Nephron progenitor cell (in vitro differentiated cells): ENCODE results near the gene ADPRS.

Experiments used
- DNase-seq: peaks from one replicate; pipeline ENCODE4 v3.0.0; 2021
- H3K27ac Mint-ChIP-seq: 2 replicates; pipeline ENCODE4 v1.8.0; 2021; ENCODE audit warnings: mild to moderate bottlenecking, moderate library complexity, mixed read lengths
- H3K27me3 Mint-ChIP-seq: 2 replicates; pipeline ENCODE4 v1.8.0; 2021; ENCODE audit warnings: mild to moderate bottlenecking, low read depth, mixed read lengths; ENCODE audit not compliant: poor library complexity
- H3K36me3 Mint-ChIP-seq: 2 replicates; pipeline ENCODE4 v1.8.0; 2021; ENCODE audit warnings: low read depth, mixed read lengths
- H3K4me1 Mint-ChIP-seq: 2 replicates; pipeline ENCODE4 v1.8.0; 2021; ENCODE audit warnings: mixed read lengths
- H3K4me3 Mint-ChIP-seq: 2 replicates; pipeline ENCODE4 v1.8.0; 2021; ENCODE audit warnings: mild to moderate bottlenecking, moderate library complexity, mixed read lengths
- H3K9me3 Mint-ChIP-seq: 2 replicates; pipeline ENCODE4 v1.8.0; 2021; ENCODE audit warnings: mild to moderate bottlenecking, moderate library complexity, mixed read lengths
- CTCF ChIP-seq: fragments of 200-600 bp; sonication (generic); IDR thresholded peaks from 2 replicates; pipeline ENCODE4 v1.5.0; 2021; ENCODE audit warnings: antibody characterized with exemption

Gene ADPRS

DNA sequence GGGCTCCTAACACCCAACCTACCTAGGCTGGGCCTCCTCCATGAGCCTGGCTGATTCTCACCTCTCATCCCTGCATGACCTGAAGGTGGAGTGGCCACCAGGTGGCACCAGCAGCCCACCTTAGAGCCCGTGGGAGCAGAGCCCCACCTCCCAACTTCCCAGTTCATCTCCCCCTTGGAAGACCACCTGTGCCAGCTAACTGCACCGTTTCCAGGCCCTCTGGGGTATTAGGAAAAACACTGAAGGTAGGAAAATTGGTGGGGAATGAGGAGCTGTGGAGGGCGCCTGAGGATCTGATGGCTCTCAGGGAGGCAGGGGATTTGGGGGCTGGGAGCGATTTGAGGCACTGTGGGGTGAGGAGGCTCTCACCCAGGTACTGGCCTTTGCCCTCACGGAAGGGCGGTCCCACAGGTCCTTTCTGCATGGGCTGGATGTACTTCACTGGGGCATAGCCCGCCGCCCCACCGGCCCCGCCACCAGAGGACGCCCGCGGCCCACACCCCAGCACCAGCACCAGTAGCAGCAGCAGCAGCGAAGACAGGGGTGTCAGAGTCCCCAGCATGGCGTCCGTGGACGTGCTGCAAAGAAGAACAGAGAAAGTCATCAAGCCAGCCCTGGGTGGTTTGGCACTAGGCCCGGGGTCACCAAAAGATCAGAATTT, 11.1 kb downstream of the ADPRS start:
- peak; percentile 91 for DNase-seq
- Mint-ChIP-seq H3K4me1 (peaks cover 6% of the 10 kb centered on the region), H3K9me3 (no peaks in the 10 kb centered on the region), H3K27ac (no peak overlapping the region), H3K36me3 (no peaks in the 10 kb centered on the region), H3K27me3 (peaks cover 3% of the 10 kb centered on the region), H3K4me3 (no peak overlapping the region)
- peak; percentile 91 for TF ChIP-seq CTCF

DNA sequence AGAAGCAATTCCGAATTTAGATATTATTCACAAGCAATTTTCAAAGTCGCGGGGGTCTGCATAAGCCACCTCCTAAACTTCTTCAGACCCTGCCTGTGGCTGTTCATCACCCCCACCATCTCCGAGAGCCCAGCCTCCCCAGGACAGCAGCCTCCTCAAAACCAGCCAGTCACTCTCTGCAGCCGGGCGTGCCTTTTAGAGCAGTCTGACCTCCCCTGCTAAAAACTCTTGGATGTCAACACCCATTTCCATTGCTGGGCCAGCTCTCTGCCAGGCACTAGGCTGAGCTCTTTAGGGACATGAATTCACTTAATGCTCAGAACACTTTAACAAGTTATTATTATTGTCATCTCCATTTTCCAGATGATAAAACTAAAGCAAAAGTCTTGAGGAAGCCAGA, 11.7 kb downstream of the ADPRS start:
- Mint-ChIP-seq H3K36me3 (no peaks in the 10 kb centered on the region), H3K27ac (no peak overlapping the region), H3K4me1 (peaks cover 7% of the 10 kb centered on the region), H3K27me3 (peaks cover 3% of the 10 kb centered on the region), H3K9me3 (no peaks in the 10 kb centered on the region), H3K4me3 (no peak overlapping the region)
- TF ChIP-seq CTCF: no peak
- no peak for DNase-seq

DNA sequence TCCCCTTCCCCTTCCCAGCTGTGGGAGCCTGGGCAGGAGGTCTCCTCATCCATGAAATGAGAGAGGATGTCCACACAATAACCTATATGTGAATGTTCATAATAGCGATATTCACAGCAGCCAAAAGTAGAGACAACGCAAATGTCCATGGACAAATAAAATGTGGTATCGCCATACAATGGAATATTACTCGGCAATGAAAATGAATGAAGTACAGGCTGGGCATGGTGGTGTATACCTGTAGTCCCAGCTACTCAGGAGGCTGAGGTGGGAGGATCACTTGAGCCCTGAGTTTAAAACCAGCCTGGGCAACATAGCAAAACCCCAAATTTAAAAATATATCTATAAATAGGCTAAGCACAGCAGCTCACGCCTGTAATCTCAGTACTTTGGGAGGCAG, 12.9 kb downstream of the ADPRS start:
- TF ChIP-seq CTCF: no peak
- no peak overlapping the region for H3K4me3 Mint-ChIP-seq
- H3K27ac Mint-ChIP-seq: no peak overlapping the region
- H3K4me1 Mint-ChIP-seq: peaks cover 11% of the 10 kb centered on the region
- H3K36me3 Mint-ChIP-seq: no peaks in the 10 kb centered on the region
- no peak for DNase-seq
- peaks cover 3% of the 10 kb centered on the region for H3K27me3 Mint-ChIP-seq
- H3K9me3 Mint-ChIP-seq: no peaks in the 10 kb centered on the region

- TF ChIP-seq CTCF: no peak
- peaks cover 35% of the 10 kb centered on the region for H3K4me1 Mint-ChIP-seq
- no peak overlapping the region for H3K4me3 Mint-ChIP-seq
- H3K27me3 Mint-ChIP-seq: peaks cover 3% of the 10 kb centered on the region
- H3K27ac Mint-ChIP-seq: no peak overlapping the region
- H3K9me3 Mint-ChIP-seq: no peaks in the 10 kb centered on the region
- H3K36me3 Mint-ChIP-seq: no peaks in the 10 kb centered on the region
- no peak for DNase-seq
Measured at GRCh38 chr1:36106269-36106668, 17.6 kb downstream of the ADPRS start.

GRCh38 chr1:36107394-36107793, 18.7 kb downstream of the ADPRS start:
- Mint-ChIP-seq H3K4me3 (no peak overlapping the region), H3K9me3 (no peaks in the 10 kb centered on the region), H3K27ac (no peak overlapping the region), H3K4me1 (peaks cover 41% of the 10 kb centered on the region), H3K27me3 (peaks cover 4% of the 10 kb centered on the region), H3K36me3 (no peaks in the 10 kb centered on the region)
- no peak for DNase-seq
- no peak for TF ChIP-seq CTCF

- H3K27ac Mint-ChIP-seq: peak overlapping the region; percentile 70
- peaks cover 6% of the 10 kb centered on the region for H3K27me3 Mint-ChIP-seq
- H3K36me3 Mint-ChIP-seq: no peaks in the 10 kb centered on the region
- peaks cover 41% of the 10 kb centered on the region for H3K4me1 Mint-ChIP-seq
- no peaks in the 10 kb centered on the region for H3K9me3 Mint-ChIP-seq
- TF ChIP-seq CTCF: no peak
- no peak overlapping the region for H3K4me3 Mint-ChIP-seq
- no peak for DNase-seq
Measured at GRCh38 chr1:36108314-36108713, 19.6 kb downstream of the ADPRS start.
